CD1c-positive myeloid dendritic cell (primary cell): ENCODE measurements around the gene PITX2.
"Not testable (repeated sequence)": the region's sequence is repeated elsewhere in the genome, so short reads cannot be mapped to it uniquely, and the experiment has no call there.

Experiments used
- DNase-seq: peaks from one replicate; pipeline ENCODE4 v3.0.0-alpha.2; 2016; ENCODE audit errors: extremely low spot score

PITX2 gene

DNA sequence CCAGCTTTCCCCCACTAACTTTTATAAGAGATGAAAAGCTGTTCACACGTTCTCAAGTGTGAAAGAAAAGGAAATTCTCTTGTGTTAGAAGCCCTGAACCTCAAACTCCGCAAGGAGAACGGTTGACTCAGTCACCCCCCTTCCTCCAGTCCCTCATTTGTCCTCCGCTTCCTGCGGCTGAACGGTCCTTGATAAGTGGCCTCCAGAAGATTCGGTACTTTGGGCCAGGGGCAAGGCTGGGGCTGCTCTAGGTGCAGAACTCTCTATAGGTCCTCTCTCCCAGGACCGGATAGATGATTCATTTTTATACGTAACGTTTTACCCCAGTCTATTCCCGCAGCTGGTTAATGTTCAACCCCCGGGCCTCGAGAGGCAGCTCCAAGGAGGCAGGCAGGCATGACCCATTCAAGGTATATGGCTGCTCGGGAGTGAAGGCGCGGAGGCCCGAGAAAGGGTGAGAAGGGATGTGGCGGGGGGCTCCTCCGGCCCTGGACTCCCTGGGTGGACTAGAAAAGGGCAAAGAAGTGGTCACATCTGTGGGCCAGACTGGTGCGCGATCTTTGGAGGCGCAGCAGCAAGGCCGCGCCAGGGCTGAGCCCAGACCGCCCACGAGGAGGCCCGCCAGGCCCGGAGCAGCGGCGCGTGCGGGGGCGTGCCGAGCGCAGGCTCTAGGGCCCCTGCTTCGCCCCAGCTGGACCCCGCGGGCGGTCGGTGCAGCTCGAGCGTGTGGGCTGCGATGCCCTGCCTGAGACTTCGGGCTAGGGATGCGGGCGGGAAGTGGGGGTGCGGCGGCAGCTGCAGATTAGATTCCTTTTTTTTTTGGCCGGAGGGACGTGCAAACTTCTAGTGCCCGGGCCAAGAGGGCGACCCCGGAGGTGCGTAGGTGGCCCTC lies 11.7 kb downstream of the PITX2 start:
- DNase-seq = no peak

DNA sequence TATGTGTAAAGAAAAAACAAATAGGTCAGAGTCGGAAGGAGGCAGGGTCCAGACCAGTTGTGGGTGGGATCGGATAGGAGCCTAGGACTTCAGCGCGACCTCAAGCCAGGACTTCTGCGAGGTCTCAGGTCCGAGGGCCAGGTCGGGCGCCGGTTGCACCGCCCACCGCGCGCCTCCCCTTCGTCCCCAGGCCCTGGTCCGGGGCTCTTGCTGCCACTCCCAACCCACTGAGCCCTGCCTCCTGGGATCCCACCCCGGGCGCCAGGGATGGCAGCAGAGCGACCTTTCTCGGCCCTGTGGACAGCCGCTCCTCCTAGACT lies 12.3 kb downstream of the PITX2 start:
- no peak for DNase-seq

- no peak for DNase-seq
These were observed 13.7 kb downstream of the PITX2 start for GRCh38 chr4:110609044-110609750.

- no peak for DNase-seq
These were observed 17.8 kb downstream of the PITX2 start for GRCh38 chr4:110605077-110605476.

DNA sequence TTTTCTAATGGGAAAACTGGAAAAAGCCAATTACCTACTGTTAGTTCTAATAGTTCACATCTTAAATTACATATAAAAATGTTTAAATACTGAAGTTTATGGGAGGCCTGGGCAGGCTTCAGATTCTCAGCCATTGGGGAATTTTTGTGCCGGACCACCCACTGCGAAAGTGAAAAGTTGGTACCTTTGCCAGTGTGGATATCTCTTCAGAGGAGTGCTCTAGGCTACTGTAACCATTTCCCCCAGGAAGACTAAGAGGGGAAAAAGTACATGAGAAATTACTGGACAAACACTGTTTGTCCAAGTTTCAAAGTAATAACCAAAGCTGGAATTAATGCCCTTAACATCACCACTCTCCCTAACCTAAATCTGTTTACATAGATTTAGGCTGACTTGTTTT lies 20.8 kb downstream of the PITX2 start:
- no peak for DNase-seq

- no peak for DNase-seq
These were observed 25.3 kb downstream of the PITX2 start for GRCh38 chr4:110597582-110597981.

GRCh38 chr4:110596431-110596830 lies 26.4 kb downstream of the PITX2 start:
- DNase-seq = no peak

- no peak for DNase-seq
These were observed 27.3 kb downstream of the PITX2 start for GRCh38 chr4:110595583-110595982.

GRCh38 chr4:110589297-110589696 lies 33.6 kb downstream of the PITX2 start:
- no peak for DNase-seq

DNA sequence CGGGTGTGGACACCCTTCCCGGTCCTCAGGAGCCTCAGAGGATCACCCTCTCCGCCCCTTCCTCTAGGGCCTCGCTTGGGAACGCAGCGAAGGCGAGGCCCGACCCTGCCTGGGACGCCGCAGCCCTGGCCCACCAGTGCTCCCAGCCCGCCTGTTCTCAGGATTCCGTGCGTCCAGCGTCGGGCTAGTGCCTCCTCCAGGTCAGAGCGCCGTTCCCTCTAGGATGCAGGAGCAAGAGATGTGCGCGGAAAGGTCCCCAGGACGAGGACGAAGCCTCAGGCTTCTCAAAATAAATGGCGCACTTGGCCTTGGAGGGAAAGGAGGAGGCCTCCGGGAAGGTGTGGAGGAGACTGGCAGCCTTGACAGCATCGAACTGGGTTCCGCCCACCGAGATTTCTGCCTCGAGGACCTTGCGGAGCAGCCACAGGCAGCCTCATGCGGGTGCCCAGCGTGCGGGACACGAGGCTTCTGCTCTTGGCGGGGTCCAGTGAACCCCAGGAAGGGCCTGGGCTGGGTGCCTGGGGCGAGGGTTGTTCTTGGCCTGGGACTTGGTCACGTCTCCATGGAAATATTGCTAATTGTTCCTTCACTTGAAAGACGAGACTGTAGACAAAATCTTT lies 35.1 kb downstream of the PITX2 start:
- no peak for DNase-seq

DNA sequence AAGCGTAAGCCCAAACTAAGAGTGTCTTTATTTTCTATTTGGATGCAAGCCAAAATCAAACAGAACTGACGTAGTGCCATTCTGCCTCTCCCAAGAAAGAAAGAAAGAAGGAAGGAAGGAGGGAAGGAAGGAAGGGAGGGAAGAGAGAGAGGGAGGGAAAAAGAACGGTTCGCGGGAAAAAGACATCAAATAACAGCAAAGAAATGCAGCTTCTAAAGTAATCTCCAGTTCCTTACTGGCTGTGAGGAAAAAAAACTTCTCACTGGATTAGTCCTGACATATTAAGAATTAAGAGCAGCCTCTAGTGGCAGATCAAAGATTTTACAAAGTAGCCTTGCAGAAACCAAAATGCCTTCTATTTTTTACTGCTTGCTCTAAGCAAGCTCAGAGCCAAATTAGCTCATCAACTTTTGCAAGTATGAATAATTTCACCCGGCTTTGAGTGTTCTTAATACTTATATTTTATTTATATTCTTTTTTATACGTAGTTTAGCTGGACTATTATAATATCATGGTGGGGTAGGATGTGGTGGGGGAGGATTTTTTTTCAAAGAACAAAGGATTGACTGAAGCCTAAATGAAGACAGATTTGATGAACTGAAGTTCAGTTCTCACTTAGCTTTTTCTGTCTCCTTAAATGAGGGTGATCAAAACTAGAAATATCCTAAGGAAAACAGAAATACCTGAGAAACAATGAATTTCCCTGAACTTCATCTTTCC lies 36.6 kb downstream of the PITX2 start:
- DNase-seq = no peak

DNA sequence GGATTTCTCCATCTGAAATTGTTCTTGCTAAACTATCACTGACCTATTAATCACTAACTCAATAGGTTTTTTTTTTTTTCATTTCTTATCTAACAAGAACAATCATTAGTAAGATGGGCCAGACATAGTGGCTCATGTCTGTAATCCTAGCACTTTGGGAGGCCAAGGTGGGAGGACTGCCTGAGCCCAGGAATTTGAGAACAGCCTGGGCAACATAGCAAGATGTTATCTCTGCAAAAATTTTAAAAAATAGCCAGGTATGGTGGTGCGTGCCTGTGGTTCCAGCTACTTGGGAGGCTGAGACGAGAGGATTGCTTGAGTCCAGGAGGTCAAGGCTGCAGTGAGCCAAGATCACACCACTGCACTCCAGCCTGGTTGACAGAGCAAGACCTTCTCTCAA lies 46.2 kb downstream of the PITX2 start:
- DNase-seq = not testable (repeated sequence)
